CD4-positive, alpha-beta T cell treated with Interleukin-17A for 1 hour (primary cell): Measurements from ENCODE around the gene FAM229A.

Experiments used
- DNase-seq: peaks from one replicate; pipeline ENCODE4 v3.0.0-alpha.2; 2020

The FAM229A gene

GRCh38 chr1:32327204-32327603 is 35.1 kb downstream of the FAM229A start:
- DNase-seq = no peak

- DNase-seq = peak; percentile 55
Measured at GRCh38 chr1:32321712-32322291, 40.5 kb downstream of the FAM229A start.

DNA sequence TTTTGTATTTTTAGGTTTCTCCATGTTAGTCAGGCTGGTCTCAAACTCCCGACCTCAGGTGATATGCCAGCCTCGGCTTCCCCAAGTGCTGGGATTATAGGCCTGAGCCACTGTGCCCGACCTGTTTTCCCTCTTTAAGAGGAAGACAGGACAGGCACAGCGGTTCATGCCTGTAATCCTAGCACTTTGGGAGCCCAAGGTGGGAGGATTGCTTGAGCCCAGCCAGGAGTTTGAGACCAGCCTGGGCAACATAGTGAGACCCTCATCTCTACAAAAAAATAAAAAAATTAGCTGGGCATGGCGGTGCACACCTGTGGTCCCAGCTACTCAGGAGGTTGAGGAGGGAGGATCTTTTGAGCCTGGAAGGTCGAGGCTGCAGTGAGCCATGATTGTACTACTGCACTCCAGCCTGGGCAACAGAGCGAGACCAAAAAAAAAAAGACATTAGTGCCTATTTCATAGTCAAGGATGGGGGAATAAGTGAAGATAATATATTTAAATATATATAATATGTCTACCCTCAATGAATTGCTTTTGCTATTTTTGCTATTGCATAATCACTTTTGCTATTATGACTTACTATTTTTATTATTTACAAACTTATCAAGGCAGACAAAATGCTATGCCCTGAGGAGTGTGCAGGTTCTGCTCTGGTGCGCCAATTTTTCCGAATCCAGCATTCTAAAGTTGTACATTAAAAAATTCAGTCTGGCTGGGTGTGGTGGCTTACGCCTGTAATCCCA is 44.0 kb downstream of the FAM229A start:
- no peak for DNase-seq

GRCh38 chr1:32316903-32317277 is 45.4 kb downstream of the FAM229A start:
- DNase-seq = no peak

DNA sequence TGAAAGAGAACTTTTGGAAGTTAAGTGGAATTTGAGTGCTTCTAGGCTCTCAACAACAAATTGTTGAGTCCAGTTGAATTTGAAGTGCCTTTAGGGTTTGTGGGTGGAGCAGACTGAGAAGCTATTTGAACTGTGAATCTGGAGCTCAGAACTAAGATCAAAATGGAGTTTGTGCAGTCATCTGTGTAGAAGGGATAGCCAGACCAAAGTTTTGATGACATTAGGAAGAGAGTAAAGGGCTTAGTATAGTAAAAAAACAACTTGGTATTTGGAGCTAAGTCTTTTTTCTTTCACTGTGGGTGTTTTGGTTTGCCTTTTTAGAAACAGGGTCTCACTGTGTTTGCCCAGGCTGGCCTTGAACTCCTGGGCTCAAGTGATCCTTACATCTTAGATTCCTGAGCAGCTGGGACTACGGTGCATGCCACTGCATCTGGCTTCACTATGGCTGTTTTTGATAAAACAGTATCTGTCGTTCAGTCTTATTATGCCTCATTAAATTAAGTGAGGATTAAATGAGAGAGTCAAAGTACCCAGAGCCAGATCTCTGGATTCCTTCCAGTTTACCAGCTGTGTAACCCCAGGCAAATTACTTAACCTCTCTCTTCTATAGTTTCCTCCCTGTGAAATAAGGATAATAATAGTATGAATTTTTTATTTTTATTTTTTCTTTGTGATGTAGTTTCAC is 50.4 kb downstream of the FAM229A start:
- no peak for DNase-seq
